Neural cell (in vitro differentiated cells): Measurements from ENCODE around the gene ARHGEF12. TPM values are rescaled to one million over a fixed set of nuclear protein-coding genes. Genes with fewer than 3 reads are reported as not detected.

Experiments used
- H2AFZ ChIP-seq: fragments of 200-600, 300-800 bp; sonication (generic), shearing (Covaris generic); 2 replicates; pipeline ENCODE4 v1.6.0; 2014; ENCODE audit warnings: low read depth, mild to moderate bottlenecking, antibody characterized with exemption, low read length, moderate library complexity
- H3F3A ChIP-seq: fragments of 200-600 bp; shearing (Covaris generic); 2 replicates; pipeline ENCODE4 v1.6.1; 2016; ENCODE audit warnings: mild to moderate bottlenecking, moderate library complexity, mixed read lengths, antibody characterized with exemption, low read length; ENCODE audit not compliant: insufficient read depth, poor library complexity, severe bottlenecking
- H3K27ac ChIP-seq: fragments of 200-600, 300-800 bp; sonication (generic), shearing (Covaris generic); 2 replicates; pipeline ENCODE4 v1.5.1; 2014; ENCODE audit warnings: mild to moderate bottlenecking, low read length, moderate library complexity
- H3K27me3 ChIP-seq: fragments of 300-800, 200-600 bp; sonication (generic), shearing (Covaris generic); 2 replicates; pipeline ENCODE4 v1.6.0; 2014; ENCODE audit warnings: mild to moderate bottlenecking, low read depth, low read length, moderate library complexity; ENCODE audit not compliant: insufficient read depth
- H3K36me3 ChIP-seq: fragments of 300-800, 200-600 bp; sonication (generic), shearing (Covaris generic); 2 replicates; pipeline ENCODE4 v1.5.1; 2014; ENCODE audit warnings: mild to moderate bottlenecking, antibody characterized with exemption, low read length, moderate library complexity; ENCODE audit not compliant: insufficient read depth
- H3K4me2 ChIP-seq: fragments of 300-800, 200-600 bp; sonication (generic), shearing (Covaris generic); 2 replicates; pipeline ENCODE4 v1.6.0; 2014; ENCODE audit warnings: mild to moderate bottlenecking, low read length
- H3K4me3 ChIP-seq: fragments of 300-800, 200-600 bp; sonication (generic), shearing (Covaris generic); 2 replicates; pipeline ENCODE4 v1.5.1; 2014; ENCODE audit warnings: mild to moderate bottlenecking, low read length, moderate library complexity
- H3K79me2 ChIP-seq: fragments of 200-600 bp; shearing (Covaris generic); replicated peaks from 2 replicates; pipeline ENCODE4 v1.6.0; 2014; ENCODE audit warnings: mild to moderate bottlenecking, low read length, moderate library complexity; ENCODE audit not compliant: insufficient read depth
- H3K9ac ChIP-seq: fragments of 300-800, 200-600 bp; sonication (generic), shearing (Covaris generic); 2 replicates; pipeline ENCODE4 v1.6.1; 2016; ENCODE audit warnings: mild to moderate bottlenecking, low read length, mixed read lengths
- H3K9me2 ChIP-seq: fragments of 200-600 bp; shearing (Covaris generic); 2 replicates; pipeline ENCODE4 v1.6.1; 2016; ENCODE audit warnings: mild to moderate bottlenecking, low read length, mixed read lengths; ENCODE audit not compliant: insufficient read depth
- H3K9me3 ChIP-seq: fragments of 200-600, 300-800 bp; sonication (generic), shearing (Covaris generic); 2 replicates; pipeline ENCODE4 v1.6.1; 2016; ENCODE audit warnings: mild to moderate bottlenecking, mixed run types, low read length, moderate library complexity, mixed read lengths
- H4K20me1 ChIP-seq: fragments of 200-600 bp; shearing (Covaris generic); 2 replicates; pipeline ENCODE4 v1.6.1; 2016; ENCODE audit warnings: mild to moderate bottlenecking, mixed run types; ENCODE audit not compliant: insufficient read depth
- EP300 ChIP-seq: fragments of 450-650 bp; conservative IDR thresholded peaks from 2 replicates; pipeline ENCODE4 v1.6.1; 2014; ENCODE audit warnings: antibody characterized with exemption, mild to moderate bottlenecking, moderate library complexity; ENCODE audit not compliant: poor library complexity, severe bottlenecking
- EZH2 ChIP-seq: fragments of 200-600, 300-800 bp; shearing (Covaris generic), sonication (generic); IDR thresholded peaks from 2 replicates; pipeline ENCODE4 v1.6.1; 2014; ENCODE audit warnings: antibody characterized with exemption, low read length, borderline replicate concordance, mild to moderate bottlenecking; ENCODE audit not compliant: insufficient read depth, poor library complexity, severe bottlenecking
- MXI1 ChIP-seq: fragments of 450-650 bp; conservative IDR thresholded peaks from 2 replicates; pipeline ENCODE4 v1.6.1; 2014; ENCODE audit warnings: antibody characterized with exemption, mild to moderate bottlenecking; ENCODE audit not compliant: poor library complexity, severe bottlenecking
- POLR2AphosphoS5 ChIP-seq: IDR thresholded peaks from 2 replicates; pipeline ENCODE4 v1.6.1; 2012
- RAD21 ChIP-seq: fragments of 450-650 bp; conservative IDR thresholded peaks from 2 replicates; pipeline ENCODE4 v1.6.1; 2014; ENCODE audit warnings: antibody characterized with exemption, mild to moderate bottlenecking, moderate library complexity
- SMC3 ChIP-seq: fragments of 450-650 bp; conservative IDR thresholded peaks from 2 replicates; pipeline ENCODE4 v1.6.1; 2014; ENCODE audit warnings: antibody characterized with exemption, mild to moderate bottlenecking, moderate library complexity; ENCODE audit not compliant: poor library complexity
- TAF1 ChIP-seq: IDR thresholded peaks from 2 replicates; pipeline ENCODE4 v1.6.1; 2012; ENCODE audit warnings: low read depth
- polyA plus RNA-seq: library from polyadenylated mRNA; depleted of rRNA; stranded (reverse); fragments of >200 nt; gene quantifications from 2 replicates; pipeline ENCODE4 v1.2.3, GENCODE V29; 2014
- TF ChIP-seq, protein P1 (sequence below): IDR thresholded peaks from 2 replicates; pipeline ENCODE4 v1.6.1; 2012; ENCODE audit warnings: borderline replicate concordance
- TF ChIP-seq, protein P2 (sequence below): fragments of 450-650 bp; IDR thresholded peaks from 2 replicates; pipeline ENCODE4 v1.5.1; 2014; ENCODE audit warnings: antibody characterized with exemption, mild to moderate bottlenecking, moderate library complexity; ENCODE audit not compliant: poor library complexity, severe bottlenecking

Gene ARHGEF12
- polyA plus RNA-seq, 1 donor from 2014 or later = 93.4 TPM

DNA sequence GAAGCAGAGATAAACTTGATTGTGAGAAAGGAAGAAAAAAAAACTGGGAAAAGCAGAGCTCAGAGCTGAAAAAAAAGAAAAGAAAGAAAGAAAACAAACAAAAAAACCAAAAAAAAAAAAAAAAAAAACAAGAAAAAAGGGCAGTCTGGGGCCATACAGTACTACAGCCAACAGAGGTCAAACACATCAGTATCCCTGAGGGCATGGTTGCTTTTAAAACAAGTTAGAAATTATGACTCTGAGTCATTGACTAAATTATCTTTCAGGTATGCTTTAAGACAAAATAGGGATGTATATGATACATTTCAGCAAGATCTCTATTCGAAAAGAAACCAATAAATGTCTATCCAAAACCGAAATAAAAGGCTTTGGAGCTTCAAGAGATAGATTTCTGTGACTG is 48.2 kb upstream of the ARHGEF12 start:
- Histone ChIP-seq H3K79me2 (no peaks in the 10 kb centered on the region), H3F3A (no peaks in the 10 kb centered on the region), H3K36me3 (no peaks in the 10 kb centered on the region), H3K9me3 (no peaks in the 10 kb centered on the region), H3K4me2 (no peak overlapping the region), H2AFZ (no peak overlapping the region), H3K27me3 (no peaks in the 10 kb centered on the region), H3K9ac (no peak overlapping the region), H3K4me3 (no peak overlapping the region), H3K9me2 (no peaks in the 10 kb centered on the region), H3K27ac (no peak overlapping the region), H4K20me1 (no peaks in the 10 kb centered on the region)
- TF ChIP-seq MXI1 (no peak), EP300 (no peak), RAD21 (no peak), POLR2AphosphoS5 (no peak), SMC3 (no peak), TAF1 (no peak), EZH2 (no peak)
- TF ChIP-seq, protein P1, sequence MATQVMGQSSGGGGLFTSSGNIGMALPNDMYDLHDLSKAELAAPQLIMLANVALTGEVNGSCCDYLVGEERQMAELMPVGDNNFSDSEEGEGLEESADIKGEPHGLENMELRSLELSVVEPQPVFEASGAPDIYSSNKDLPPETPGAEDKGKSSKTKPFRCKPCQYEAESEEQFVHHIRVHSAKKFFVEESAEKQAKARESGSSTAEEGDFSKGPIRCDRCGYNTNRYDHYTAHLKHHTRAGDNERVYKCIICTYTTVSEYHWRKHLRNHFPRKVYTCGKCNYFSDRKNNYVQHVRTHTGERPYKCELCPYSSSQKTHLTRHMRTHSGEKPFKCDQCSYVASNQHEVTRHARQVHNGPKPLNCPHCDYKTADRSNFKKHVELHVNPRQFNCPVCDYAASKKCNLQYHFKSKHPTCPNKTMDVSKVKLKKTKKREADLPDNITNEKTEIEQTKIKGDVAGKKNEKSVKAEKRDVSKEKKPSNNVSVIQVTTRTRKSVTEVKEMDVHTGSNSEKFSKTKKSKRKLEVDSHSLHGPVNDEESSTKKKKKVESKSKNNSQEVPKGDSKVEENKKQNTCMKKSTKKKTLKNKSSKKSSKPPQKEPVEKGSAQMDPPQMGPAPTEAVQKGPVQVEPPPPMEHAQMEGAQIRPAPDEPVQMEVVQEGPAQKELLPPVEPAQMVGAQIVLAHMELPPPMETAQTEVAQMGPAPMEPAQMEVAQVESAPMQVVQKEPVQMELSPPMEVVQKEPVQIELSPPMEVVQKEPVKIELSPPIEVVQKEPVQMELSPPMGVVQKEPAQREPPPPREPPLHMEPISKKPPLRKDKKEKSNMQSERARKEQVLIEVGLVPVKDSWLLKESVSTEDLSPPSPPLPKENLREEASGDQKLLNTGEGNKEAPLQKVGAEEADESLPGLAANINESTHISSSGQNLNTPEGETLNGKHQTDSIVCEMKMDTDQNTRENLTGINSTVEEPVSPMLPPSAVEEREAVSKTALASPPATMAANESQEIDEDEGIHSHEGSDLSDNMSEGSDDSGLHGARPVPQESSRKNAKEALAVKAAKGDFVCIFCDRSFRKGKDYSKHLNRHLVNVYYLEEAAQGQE = no peak
- TF ChIP-seq, protein P2, sequence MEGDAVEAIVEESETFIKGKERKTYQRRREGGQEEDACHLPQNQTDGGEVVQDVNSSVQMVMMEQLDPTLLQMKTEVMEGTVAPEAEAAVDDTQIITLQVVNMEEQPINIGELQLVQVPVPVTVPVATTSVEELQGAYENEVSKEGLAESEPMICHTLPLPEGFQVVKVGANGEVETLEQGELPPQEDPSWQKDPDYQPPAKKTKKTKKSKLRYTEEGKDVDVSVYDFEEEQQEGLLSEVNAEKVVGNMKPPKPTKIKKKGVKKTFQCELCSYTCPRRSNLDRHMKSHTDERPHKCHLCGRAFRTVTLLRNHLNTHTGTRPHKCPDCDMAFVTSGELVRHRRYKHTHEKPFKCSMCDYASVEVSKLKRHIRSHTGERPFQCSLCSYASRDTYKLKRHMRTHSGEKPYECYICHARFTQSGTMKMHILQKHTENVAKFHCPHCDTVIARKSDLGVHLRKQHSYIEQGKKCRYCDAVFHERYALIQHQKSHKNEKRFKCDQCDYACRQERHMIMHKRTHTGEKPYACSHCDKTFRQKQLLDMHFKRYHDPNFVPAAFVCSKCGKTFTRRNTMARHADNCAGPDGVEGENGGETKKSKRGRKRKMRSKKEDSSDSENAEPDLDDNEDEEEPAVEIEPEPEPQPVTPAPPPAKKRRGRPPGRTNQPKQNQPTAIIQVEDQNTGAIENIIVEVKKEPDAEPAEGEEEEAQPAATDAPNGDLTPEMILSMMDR = no peak

DNA sequence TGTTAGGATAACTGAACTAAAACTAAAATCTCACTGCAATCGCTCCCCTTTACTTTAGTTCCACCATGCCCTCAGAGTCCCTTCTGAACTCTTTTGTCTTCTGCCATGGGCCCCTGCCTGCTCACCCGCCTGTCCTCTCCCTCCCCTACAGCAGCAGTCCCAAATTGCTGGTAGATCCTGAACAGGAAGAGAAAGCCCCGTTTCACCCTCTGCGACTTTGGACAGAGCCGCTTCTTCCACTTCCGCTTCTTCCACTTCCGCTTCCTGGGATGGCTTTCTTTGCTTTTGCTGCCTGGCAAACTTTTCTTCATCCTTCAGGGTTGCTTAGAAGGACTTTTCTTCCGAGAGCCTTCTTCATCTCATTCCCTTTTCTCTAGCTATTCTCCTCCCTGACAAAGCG is 46.8 kb upstream of the ARHGEF12 start:
- no peak overlapping the region for H3K9ac ChIP-seq
- H4K20me1 ChIP-seq = no peaks in the 10 kb centered on the region
- H3K27me3 ChIP-seq = no peaks in the 10 kb centered on the region
- no peak overlapping the region for H3K27ac ChIP-seq
- H3F3A ChIP-seq = no peaks in the 10 kb centered on the region
- no peaks in the 10 kb centered on the region for H3K9me2 ChIP-seq
- H3K4me2 ChIP-seq = no peak overlapping the region
- H3K9me3 ChIP-seq = no peaks in the 10 kb centered on the region
- TF ChIP-seq POLR2AphosphoS5 = no peak
- TF ChIP-seq SMC3 = no peak
- no peak for TF ChIP-seq RAD21
- no peak for TF ChIP-seq EP300
- TF ChIP-seq, protein P1 = no peak
- TF ChIP-seq EZH2 = no peak
- no peak for TF ChIP-seq MXI1
- TF ChIP-seq, protein P2 = no peak
- TF ChIP-seq TAF1 = no peak
- no peaks in the 10 kb centered on the region for H3K36me3 ChIP-seq
- H3K4me3 ChIP-seq = no peak overlapping the region
- H3K79me2 ChIP-seq = no peaks in the 10 kb centered on the region
- H2AFZ ChIP-seq = no peak overlapping the region
